NCI-H748 (cell line): Measurements from ENCODE around the gene RAB19.
A peak's percentile ranks its signal among the peaks of the same experiment; 100 is the strongest.

ENCODE experiments used
- DNase-seq: peaks from one replicate; lab custom pipeline; 2025; ENCODE audit not compliant: unreplicated experiment; lab: John Stamatoyannopoulos, UW

Gene RAB19, protein sequence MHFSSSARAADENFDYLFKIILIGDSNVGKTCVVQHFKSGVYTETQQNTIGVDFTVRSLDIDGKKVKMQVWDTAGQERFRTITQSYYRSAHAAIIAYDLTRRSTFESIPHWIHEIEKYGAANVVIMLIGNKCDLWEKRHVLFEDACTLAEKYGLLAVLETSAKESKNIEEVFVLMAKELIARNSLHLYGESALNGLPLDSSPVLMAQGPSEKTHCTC

DNA sequence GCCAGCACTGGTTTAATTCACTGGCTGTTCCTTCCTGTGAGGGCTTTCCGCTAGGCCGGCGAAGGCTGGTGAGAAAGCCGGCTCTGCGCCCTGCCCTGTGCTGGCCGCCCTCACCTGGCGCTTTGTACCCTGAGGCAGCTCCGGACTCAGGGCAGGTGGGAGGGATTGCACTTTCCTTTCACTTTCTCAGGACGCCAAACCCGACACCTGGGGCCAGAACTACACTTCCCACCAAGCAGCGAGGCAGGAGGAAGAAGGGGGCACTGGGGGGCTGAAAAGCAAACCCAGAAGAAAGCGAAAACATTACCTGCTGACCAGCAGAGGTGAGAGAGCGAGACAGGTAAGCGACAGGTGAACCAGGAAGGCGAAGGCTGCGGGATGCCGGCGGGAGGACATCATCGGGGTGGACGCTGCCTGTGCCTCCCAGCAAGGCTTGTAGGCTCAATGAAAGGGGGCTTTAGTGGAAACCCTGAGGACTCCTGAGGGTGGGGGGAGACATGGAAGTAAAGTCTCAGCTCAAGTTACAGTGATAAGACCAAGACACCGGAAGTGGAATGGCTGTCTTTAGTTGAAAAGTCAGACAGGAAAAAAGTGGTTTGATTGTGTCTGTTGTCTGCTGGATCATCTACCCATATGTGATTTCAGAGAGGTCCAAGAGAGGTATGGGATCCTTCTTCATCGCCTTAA, at the start of gene RAB19:
Gene RAB19 (plus strand): TSS at position 181 of the 687 bp plus-strand sequence. CDS start 3,589 bp downstream, outside the sequence.
- peak; percentile 83 for DNase-seq

DNA sequence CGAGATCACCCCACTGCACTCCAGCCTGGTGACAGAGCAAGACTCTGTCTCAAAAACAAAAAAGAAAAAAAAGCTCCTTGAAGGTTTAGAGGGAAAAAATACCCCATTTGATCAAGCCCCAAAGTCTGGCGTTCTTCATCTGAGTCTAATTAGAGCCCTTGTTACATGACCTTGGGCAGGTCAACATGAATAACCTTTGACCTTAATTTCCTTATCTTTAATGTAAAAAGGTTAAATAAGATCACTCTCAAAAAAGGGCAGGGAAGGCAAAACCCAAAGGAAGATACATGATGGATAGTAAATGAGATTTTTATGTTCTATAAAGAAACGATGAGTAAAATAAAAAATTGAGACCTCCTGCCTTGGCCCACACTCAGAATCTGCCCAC, 45.8 kb upstream of the RAB19 start:
- DNase-seq, result no peak

DNA sequence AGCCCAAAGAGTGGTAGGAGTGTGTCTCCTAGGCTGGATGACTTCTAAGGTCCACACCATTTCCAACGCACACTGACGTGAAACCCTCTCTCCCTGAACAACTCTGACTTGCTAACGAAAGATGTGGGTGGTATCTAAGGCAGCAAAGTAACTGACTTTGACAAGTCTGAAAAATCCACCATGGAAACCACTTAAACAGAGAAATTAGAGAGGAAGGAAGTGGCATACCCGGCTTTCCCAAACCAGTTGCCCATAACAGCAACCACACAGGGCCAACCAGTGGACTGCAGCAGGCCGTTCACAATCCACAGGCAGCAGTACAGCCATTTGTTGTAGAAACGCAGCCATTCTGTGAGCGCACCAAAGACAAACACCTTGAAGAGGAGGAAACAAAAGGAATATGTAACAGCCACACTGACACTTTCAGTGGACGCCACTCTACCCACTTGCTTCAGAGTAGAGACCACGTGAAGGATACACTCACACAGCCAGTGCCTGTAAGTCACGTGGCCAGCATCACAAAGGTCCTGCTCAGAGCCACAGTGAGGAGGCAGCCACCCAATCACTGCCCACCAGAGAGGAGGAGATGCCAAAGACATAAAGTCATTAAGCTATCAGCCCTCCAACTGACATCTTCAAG, 45.3 kb upstream of the RAB19 start:
- no peak for DNase-seq

DNA sequence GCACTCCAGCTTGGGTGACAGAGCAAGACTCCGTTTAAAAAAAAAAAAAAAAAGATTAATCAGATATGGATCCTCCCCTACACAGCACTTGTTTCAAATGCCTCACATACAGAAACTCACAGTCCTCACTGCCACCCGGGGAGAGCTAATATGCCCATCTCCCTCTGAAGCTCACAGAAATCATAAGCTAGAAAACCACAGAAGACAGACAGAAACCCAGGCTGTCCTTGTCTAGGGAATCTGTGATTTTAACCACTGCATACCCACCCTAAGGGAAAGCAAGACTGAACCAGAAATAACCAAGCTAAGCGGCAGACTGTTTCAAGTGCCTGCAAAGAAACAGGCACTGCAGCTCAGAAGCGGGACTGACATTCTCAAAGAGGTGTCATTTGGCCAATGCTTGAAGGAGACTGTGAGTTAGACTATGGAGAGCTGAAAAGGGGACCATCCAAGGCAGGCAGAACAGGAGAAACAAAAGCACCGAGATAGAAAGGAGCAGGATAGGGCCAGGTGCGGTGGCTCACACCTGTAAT, 43.1 kb upstream of the RAB19 start:
- DNase-seq, result no peak

DNA sequence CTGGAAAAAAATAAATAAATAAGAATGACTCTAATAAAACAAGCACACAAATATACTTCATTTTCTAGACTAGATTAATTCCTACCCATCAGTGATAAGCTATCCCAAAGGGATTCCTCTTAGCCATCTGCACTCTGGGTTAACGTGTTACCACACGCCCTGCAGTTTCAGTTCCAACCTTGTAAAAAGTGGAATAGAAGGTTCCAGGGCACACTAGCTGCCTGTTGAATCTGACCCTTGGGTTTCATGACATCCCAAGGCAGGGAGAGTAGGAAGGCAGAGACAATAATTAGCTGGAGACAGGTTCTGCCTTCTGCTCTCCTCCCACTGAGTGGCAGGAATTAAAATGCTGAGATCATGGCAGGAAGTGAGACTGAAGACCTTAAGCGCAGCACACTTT, 39.0 kb upstream of the RAB19 start:
- DNase-seq, result no peak

DNA sequence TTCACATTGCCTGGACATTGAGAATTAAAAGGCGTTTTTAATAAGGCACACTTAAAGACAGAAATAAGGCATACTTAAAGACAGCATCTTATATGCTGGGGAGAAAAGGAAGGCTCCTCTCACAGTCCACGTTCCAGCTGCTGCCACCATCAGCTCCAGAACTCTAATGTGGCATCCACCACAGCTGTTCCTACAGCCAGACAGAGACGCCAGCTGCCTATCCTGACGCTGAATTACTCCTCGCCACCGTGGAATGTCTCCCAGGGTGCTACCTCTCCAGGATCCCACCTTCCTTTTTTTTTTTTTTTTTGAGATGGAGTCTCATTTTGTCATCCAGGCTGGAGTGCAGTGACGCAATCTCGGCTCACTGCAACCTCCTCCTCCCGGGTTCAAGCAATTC, 36.3 kb upstream of the RAB19 start:
- no peak for DNase-seq

DNA sequence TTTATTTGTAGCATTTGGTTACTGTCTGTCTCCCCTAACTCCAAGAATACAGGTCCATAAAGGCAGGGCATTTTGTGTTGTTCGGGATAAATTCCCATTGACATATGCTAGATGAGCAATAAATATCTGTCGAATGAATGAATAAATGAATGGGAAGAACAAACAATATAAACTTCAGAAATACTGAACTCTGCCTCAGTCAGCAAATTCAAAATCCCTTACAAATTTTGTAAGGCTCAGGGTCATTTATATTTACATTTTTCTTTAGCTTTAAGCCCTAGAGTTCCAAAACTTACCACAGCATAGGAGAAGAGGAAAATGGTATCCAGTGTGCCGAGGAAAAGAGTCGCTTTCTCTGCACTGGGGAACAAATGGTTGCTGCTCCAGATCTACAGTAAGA, 34.6 kb upstream of the RAB19 start:
- no peak for DNase-seq

DNA sequence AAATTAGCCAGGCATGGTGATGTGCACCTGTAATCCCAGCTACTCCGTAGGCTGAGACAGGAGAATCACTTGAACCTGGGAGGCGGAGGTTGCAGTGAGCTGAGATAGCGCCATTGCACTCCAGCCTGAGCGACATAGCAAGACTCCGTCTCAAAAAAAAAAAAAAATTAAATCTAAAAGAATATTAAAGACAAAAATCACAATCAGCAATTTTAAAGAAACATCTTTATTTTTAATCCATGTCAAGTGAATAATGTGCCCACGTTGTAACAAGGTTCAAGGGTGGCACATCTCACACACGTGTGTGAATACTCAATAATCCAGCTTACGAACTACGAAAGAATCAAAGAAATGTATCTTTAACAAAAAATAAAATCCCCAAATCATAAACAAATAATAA, 28.5 kb upstream of the RAB19 start:
- no peak for DNase-seq

DNA sequence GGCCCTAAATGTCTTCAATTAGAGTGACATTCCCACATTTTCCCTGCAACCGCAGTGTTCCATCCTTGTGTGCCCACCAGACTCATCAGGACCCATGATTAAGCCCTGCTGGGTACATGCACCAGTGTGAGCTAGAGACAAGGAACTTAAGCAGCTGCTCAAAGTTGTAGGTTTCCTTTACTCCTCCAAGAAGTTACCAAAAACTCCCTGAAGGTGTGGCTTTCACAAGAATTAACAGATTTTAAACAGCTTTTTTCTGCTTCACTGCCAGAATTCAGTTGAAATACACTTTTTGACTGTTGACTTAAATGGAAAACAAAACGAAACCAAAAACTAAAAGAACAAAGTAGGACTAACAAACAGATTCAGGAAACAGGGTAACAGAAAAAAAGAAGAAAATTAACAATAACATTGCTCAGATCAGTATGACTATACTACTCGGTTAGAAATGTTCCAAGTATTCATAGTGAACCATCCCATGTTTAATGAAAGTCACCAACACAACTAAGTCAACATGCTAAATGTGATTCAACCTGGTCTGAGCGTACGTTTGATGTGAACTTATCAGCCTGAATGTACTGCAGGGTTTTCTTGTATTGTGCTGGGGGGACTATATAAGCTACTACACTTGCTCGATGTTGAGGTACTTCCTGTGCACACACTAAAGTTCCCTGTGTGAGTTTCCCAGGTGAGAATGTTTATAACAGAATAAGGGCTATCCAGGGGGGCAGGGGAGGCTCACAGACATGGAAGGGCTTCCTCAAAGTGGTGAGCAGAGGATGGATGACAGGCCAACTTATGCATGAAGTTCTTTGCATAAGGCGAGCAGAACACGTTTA, 27.7 kb upstream of the RAB19 start:
- DNase-seq, result no peak

DNA sequence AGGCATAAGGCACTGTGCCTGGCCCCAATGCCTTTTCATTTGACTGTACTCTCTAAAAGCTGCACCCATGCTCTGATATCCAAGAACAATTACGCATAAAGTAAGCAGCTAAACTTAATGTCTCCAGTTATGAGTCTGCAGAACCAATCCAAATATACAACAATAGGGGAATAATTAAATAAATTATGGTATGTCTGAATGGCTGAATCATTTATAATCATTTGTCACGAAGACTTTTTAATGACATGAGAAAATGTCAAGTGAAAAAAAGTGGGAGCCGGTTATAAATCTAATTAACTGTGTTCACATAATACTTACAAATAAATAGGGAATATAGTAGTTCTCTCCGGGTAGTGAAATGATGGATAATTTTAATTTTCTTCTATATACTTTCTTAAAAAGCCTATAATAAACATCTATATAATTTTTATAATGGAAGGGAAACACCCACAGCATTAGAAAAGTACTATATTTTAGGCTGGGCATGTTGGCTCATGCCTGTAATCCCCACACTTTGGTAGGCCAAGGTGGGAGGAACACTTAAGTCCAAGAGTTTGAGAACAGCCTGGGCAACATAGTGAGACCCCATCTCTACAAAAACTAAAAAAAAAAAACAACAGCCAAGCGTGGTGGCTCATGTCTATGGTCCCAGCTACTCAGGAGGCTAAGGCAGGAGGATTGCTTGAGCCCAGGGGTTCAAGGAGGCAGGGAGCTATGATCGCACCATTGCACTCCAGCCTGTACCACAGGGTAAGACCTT, 19.7 kb upstream of the RAB19 start:
- no peak for DNase-seq

DNA sequence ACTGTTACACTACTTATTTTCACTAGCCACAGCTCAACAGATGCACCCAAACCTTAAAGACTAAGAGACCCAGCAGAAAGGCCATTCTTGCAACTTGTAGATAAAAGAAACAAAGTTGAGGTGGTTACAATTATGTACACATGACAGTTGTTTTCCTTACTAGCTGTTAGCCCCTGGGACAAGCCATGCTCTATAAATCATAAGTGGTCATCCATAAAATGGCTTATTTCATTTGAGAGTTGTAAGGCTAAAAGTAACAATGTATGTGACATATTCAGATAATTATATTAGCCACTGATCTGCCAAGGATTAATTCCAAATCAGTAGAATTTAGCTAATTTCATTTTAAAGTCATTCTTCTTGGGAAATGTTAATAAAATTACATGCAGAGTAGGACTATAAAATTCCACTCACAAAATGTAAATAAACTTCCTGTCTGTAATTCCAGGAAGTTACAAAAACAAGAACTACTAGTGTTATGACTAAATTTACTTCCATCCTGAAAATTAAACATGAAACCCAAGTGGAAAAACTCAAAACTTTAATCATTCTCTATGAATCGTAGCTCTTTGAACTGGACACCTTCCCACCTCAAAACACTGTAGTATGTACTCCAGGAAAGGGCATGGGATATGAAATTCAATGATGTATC, 18.8 kb upstream of the RAB19 start:
- DNase-seq, result no peak

DNA sequence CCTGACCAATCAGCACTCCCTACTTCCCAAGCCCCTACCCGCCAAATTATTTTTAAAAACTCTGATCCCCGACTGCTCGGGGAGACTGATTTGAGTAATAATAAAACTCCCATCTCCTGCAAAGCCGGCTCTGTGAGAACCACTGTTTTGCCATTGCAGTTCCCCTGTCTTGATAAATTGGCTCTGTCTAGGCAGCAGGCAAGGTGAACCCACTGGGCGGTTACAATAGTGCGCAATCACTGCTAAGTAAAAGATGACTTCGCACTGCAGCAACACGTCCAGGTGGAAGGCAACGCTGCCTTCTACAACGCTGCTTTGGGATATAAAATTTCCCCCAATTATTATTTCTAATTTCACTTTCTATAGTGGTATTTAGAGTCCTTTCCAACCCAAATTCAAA, 14.4 kb upstream of the RAB19 start:
- DNase-seq, result no peak

DNA sequence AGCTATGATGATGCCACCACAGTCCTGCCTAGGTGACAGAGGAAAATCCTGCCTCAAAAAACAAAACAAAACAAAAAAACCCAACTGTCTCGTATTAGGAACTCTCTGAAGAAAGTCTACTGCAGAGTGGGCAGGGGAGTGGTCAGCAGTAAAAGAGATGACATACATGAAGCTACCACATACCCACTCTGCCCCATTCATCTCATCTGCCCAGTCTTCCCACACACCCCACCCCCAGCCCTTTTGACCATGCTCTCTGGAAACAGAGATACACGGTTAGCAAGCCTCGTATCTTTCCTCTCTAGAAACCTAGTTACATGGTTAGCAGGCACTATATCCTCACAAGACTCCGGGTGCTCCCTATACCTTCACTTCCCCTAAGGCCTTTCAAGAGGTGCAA, 13.8 kb upstream of the RAB19 start:
- no peak for DNase-seq

DNA sequence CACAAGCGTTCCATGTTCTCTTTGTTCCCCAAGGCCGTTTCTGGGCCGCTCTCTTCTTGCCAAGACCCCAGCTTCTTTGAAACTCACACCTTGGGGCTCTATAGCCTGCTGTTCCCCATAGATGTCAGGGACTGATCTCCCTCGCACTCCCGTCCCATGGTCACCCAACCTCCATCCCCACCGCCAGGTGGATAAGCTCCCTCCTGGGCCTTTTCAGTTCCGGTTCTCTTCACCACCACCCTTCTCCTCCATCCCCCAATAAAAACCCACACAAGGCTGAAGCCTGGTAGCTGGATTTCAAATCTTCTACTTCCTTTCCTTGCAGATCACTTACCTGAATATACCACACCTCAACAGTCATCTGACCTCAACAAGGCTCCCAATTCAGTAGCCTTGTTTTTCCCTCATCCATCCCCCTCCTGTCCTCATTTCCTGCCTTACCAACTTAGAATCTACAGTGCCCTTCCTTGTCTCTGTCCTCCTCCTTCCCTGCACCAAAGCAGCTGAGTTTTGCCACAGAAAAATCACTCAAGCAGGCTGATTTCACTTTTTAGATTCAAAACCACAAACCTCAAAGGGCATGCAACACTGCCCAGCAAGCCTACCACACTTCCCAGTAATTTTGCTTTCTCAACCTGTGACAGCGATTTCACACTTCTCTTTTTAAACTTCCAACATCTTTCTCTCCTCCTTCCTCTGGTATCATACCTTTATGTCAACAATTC, 13.2 kb upstream of the RAB19 start:
- DNase-seq, result no peak

DNA sequence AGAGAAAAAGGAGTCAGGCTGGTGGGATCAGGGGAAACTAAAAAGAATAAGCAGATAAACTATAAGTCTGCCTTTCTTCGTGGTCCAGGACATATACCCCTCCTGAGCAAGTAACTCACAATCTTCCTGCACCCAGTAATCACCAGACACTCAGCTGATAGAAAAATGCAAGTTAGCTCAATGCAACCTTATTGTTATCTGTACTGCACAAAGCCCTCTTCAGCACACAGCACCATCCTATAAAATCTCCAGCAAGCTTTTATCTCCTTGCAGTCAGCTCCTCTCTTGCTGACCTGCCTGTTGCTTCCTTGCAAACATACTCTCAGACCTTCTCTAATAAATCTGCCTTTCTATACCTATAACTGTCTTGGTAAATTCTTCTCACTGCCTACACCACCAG, 12.2 kb upstream of the RAB19 start:
- no peak for DNase-seq

DNA sequence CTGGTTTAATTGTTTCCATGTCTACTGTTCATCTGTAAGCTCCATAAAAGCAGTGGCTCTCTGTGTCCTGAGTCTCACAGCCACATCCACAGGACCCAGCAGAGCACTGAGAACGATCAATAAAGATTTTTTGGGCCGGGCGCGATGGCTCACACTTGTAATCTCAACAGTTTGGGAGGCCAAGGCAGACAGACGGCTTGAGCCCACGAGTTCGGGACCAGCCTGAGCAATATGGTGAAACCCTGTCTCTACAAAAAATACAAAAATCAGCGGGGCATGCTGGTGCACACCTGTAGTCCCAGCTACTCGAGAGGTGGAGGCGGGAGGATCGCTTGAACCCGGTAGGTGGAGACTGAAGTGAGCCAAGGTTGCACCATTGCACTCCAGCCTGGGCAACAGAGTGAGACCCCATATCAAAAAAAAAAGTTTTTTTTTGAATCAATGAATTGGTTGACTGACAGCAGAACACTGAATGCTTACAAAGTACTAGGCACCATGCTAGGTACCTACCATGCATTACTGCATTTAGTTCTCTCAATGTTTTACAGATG, 10.0 kb upstream of the RAB19 start:
- DNase-seq, result no peak

DNA sequence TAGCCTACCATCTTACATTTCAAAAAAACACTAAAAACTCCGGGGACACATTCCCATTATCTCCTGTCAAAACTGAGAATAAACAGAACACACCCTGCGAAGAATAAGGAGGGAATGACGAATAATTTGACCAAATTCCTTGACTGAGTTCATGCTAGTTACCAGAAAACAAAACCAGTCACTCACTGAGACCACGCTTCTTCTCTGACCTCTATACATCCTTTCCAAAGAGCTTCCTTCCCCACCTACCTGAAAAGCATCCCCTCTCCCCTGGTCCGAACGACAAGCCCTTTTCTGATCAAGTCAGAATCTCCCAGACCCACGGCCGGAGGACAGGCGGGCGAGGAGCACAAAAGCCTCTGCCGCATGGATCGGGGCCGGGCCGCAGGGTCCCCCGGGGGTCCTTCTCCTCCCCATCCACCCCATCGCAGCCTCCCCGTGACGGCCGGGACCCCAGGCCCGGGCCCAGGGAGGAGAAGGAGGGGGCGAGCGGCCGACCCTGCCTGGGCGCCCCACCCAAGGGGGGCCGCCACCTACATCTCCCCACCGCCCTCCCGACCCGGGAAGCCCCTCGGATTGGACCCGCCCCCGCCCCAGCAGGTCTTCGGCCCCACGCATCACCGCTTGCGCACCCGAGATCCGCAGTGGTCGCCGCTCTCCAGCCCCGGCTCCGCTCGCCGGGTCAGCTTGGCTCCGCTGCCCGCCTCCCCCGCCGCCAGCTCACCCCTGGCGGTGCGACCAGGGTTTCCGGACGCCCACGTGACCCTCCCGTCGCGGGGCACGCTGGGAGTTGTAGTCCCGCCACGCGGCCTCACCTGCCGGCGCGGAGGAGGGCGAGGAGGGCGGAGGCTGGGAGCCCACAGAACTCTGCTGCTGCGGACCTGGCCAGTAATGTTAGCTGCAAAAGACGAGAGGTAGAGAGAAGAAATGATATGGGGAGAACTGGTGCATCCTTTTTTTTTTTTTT, 5.8 kb upstream of the RAB19 start, which contains the start of gene SLC37A3:
Gene SLC37A3 (minus strand): TSS at position 747 of the 967 bp plus-strand sequence. CDS start 16,004 bp downstream, outside the sequence.
- DNase-seq, result peak; percentile 94

DNA sequence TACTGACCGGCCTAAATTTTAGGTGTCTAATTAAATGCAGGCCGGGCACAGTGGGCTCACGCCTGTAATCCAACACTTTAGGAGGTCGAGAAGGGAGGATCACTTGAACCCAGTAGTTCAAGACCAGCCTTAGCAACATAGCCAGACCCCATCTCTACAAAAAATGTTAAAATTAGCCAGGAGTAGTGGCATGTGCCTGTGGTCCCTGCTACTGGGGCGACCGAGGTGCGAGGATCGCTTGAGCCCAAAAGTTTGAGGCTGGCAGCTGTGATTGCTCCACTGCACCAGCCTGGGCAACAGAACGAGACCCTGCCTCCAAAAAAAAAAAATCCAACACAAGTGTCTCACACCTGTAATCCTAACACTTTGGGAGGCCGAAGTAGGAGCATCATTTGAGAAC, 5.0 kb upstream of the RAB19 start:
- DNase-seq, result no peak
